ENCODE results near the gene CSF3R. TPM values are rescaled to one million over a fixed set of nuclear protein-coding genes. Genes with fewer than 3 reads are reported as not detected.

The CSF3R gene
- total and polyA plus RNA-seq, 2 of the 4 experiments (the other 2 are of a cell fraction): not detected

GRCh38 chr1:36443297-36443696, 39.4 kb downstream of the CSF3R start:
- no peak overlapping the region for H3K18ac ChIP-seq (ENCODE audit: low read depth, low read length)
- no peak overlapping the region for H2BK120ac ChIP-seq (ENCODE audit: low read depth, low read length)
- POLR2A ChIA-PET (ENCODE audit: unreplicated experiment): no interaction called here
- H4K5ac ChIP-seq (ENCODE audit: low read depth, low read length): no peak overlapping the region
- no peak overlapping the region for H3K56ac ChIP-seq (ENCODE audit: extremely low read depth, insufficient read depth, low read length)
- no peak overlapping the region for H2BK20ac ChIP-seq (ENCODE audit: low read depth, low read length)
- no peak overlapping the region for H2BK15ac ChIP-seq (ENCODE audit: low read depth, low read length)
- H3K4ac ChIP-seq (ENCODE audit: low read depth, low read length): no peak overlapping the region
- intact Hi-C loops (cut with micrococcal nuclease): no loop called here
- no peak overlapping the region for H3K9ac ChIP-seq (ENCODE audit: low read depth, low read length)
- no peak overlapping the region for H2AK9ac ChIP-seq (replicated peaks; ENCODE audit: low read depth, low read length, poor library complexity)
- H3K4me3 ChIP-seq (ENCODE audit: insufficient read depth, low read depth, low read length): no peak overlapping the region
- H3K9me1 ChIP-seq (ENCODE audit: insufficient read depth, low read length): no peaks in the 10 kb centered on the region; the same call in 1 of the 2 replicates
- no peaks in the 10 kb centered on the region for H3K79me1 ChIP-seq (ENCODE audit: low read depth in 1 of 2, low read length in 2 of 2)
- no peaks in the 10 kb centered on the region for H3K36me3 ChIP-seq (ENCODE audit: control insufficient read depth, insufficient read depth, low read length)
- no peak for ATAC-seq (ENCODE audit: low read depth)
- no peak overlapping the region for H3K27ac ChIP-seq (ENCODE audit: insufficient read depth, low read length)
- no peak overlapping the region for H3K23ac ChIP-seq (ENCODE audit: low read depth, low read length)
- H4K91ac ChIP-seq (ENCODE audit: insufficient read depth, low read depth, low read length): no peak overlapping the region
- no peak overlapping the region for H3K4me2 ChIP-seq (ENCODE audit: low read depth, low read length)
- no peak overlapping the region for H2BK5ac ChIP-seq (ENCODE audit: low read depth, low read length, poor library complexity, severe bottlenecking)
- TF ChIP-seq BHLHE40 (IDR thresholded peaks at IDR 0.05; ENCODE audit: low read depth, low read length): no peak
- TF ChIP-seq SMC3 (IDR thresholded peaks at IDR 0.05; ENCODE audit: low read depth, low read length): no peak
- in situ Hi-C loops (cut with MboI; ENCODE audit: low sequenced_read_pairs): no loop called here
- no CpG with 5 or more reads among the region's 2 CpGs for WGBS, 2 experiments (ENCODE audit: extremely low coverage in 2 of 2, insufficient read length in 1 of 2)
- H2AK5ac ChIP-seq (ENCODE audit: low read depth, low read length): no peak overlapping the region
- BruUV-seq (replicated peaks): no TSS peak
- no peak overlapping the region for H2AFZ ChIP-seq (replicated peaks; ENCODE audit: low read length, poor library complexity)
- dilution Hi-C loops (cut with HindIII; ENCODE audit: low sequenced_read_pairs, unreplicated experiment): no loop called here
- H3K9me3 ChIP-seq (ENCODE audit: control insufficient read depth, insufficient read depth, low read length): no peaks in the 10 kb centered on the region
- CTCF ChIA-PET: no interaction called here
- H3K27me3 ChIP-seq (ENCODE audit: control insufficient read depth, insufficient read depth, low read length): no peaks in the 10 kb centered on the region
- no peak for DNase-seq
- no peak overlapping the region for H4K8ac ChIP-seq (ENCODE audit: low read depth in 2 of 2, low read length in 2 of 2)
- H3K14ac ChIP-seq (replicated peaks; ENCODE audit: low read depth, low read length): no peak overlapping the region
- no peaks in the 10 kb centered on the region for H4K20me1 ChIP-seq (ENCODE audit: insufficient read depth, low read length)
- no peaks in the 10 kb centered on the region for H3K4me1 ChIP-seq (ENCODE audit: control insufficient read depth, insufficient read depth, low read length)

Data from IMR-90 (cell line).